ENCODE data around the gene PIEZO2.

DNA sequence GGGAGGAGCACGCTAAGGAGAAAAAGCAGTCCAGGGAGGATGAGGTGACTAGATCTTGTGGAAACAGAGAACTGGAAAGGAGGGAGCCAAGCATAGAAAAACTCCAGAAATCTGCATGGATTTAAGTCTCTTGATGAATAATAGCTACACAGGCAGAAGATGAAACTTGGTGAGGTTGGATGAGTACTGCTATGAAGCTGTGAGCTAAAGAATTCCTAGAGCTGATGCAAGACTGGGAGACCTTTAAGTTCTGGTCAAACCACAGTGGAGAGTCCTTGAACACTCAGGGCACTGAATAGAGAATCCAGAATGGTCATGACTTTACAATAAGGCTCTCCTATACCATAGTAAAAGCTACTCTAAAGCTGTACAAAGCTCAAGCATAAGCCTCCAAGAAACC is 18.4 kb upstream of the PIEZO2 start:
- no peak for TF ChIP-seq EP300 (IDR thresholded peaks at IDR 0.05)
- TF ChIP-seq, protein P1, sequence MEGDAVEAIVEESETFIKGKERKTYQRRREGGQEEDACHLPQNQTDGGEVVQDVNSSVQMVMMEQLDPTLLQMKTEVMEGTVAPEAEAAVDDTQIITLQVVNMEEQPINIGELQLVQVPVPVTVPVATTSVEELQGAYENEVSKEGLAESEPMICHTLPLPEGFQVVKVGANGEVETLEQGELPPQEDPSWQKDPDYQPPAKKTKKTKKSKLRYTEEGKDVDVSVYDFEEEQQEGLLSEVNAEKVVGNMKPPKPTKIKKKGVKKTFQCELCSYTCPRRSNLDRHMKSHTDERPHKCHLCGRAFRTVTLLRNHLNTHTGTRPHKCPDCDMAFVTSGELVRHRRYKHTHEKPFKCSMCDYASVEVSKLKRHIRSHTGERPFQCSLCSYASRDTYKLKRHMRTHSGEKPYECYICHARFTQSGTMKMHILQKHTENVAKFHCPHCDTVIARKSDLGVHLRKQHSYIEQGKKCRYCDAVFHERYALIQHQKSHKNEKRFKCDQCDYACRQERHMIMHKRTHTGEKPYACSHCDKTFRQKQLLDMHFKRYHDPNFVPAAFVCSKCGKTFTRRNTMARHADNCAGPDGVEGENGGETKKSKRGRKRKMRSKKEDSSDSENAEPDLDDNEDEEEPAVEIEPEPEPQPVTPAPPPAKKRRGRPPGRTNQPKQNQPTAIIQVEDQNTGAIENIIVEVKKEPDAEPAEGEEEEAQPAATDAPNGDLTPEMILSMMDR (IDR thresholded peaks at IDR 0.05) = no peak

Data from ovary (tissue), 3 donors.